ENCODE results near the gene DLG2. TPM values are rescaled to one million over a fixed set of nuclear protein-coding genes. Genes with fewer than 3 reads are reported as not detected.
"Not testable (repeated sequence)": the region's sequence is repeated elsewhere in the genome, so short reads cannot be mapped to it uniquely, and the experiment has no call there.

The DLG2 gene
- total and polyA plus RNA-seq, 4 donors: 1.3 to 23.3 (median 10.9) TPM

DNA sequence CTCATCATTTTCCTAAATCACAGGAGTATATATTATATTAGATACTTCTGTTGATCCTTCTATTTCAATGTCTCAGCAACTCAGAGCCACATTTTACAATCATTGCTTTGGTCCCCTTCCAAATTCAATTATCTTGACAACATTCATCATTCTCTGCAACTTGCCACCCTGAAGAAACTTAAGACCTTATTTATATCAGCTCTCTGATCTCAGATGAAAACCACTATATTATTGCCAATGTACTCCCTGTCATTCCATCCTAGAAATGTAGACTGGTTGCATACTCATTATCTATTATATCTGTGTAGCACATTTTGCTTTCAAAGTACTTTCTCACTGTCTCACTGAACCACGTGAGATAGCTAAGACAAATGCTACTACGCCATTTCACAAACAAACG is 379.3 kb downstream of the DLG2 start:
- WGBS, 2 donors: 85 to 86% methylated on average over 3 of the region's 3 CpGs
- DNase-seq (no peak), ATAC-seq (ENCODE audit: low FRiP score) (no peak)
- intact Hi-C loops (cut with DNase I): no loop called here
- no peaks in the 10 kb centered on the region for H3K9me3 ChIP-seq (ENCODE audit: control insufficient read depth, low read length)
- no peaks in the 10 kb centered on the region for H3K4me1 ChIP-seq (ENCODE audit: control insufficient read depth in 1 of 2, insufficient read depth in 2 of 2, low read length in 2 of 2)
- H3K27me3 ChIP-seq (ENCODE audit: control insufficient read depth in 1 of 2, insufficient read depth in 2 of 2, low read length in 1 of 2): no peaks in the 10 kb centered on the region
- no peaks in the 10 kb centered on the region for H3K36me3 ChIP-seq (ENCODE audit: control insufficient read depth in 1 of 2, insufficient read depth in 2 of 2, low read length in 1 of 2)
- no peak overlapping the region for H3K27ac ChIP-seq (ENCODE audit: low read depth in 1 of 2, low read length in 2 of 2)
- H3K4me3 ChIP-seq (ENCODE audit: low read length in 2 of 2): no peak overlapping the region

DNA sequence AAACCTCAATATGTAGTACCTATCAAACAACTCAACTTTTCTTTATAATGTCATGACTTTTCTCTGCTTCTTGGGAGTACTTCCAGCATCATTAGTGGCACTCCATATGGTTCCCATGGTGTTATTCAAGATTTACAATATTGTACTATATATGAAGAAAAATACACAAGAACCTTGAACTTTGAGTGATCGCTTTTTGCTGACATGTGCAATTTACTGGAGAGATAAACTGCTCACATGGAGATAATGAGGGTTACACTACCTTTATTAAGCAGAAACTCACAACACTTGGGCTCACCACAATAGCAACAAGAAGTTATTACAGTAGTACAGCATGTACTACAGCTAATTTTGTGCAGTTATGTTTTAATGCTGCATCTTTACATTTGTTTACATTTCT is 388.2 kb downstream of the DLG2 start:
- no peak overlapping the region for H3K27ac ChIP-seq (ENCODE audit: low read depth in 1 of 2, low read length in 2 of 2)
- ATAC-seq (ENCODE audit: low FRiP score): no peak
- no peaks in the 10 kb centered on the region for H3K27me3 ChIP-seq (ENCODE audit: control insufficient read depth in 1 of 2, insufficient read depth in 2 of 2, low read length in 1 of 2)
- WGBS, 2 donors: 81 to 82% methylated on average over 1 of the region's 1 CpG
- H3K4me1 ChIP-seq (ENCODE audit: control insufficient read depth in 1 of 2, insufficient read depth in 2 of 2, low read length in 2 of 2): no peaks in the 10 kb centered on the region
- H3K36me3 ChIP-seq (ENCODE audit: control insufficient read depth in 1 of 2, insufficient read depth in 2 of 2, low read length in 1 of 2): no peaks in the 10 kb centered on the region
- no peak overlapping the region for H3K4me3 ChIP-seq (ENCODE audit: low read length in 2 of 2)
- intact Hi-C loops (cut with DNase I): no loop called here
- no peaks in the 10 kb centered on the region for H3K9me3 ChIP-seq (ENCODE audit: control insufficient read depth, low read length)
- no peak for DNase-seq

DNA sequence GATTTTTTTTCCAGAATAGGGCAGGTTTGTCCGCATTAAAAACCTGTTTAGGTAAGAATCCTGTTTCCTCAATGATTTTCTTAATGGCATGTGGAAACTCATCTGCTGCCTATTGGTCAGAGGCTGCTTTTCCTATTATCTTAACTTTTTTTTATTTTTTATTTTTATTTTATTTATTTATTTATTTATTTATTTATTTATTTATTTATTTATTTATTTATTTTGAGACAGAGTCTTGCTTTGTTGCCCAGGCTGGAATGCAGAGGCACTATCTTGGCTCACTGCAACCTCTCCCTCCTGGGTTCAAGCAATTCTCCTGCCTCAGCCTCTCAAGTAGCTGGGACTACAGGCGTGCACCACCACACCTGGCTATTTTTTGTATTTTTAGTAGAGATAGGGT is 389.1 kb downstream of the DLG2 start:
- H3K4me1 ChIP-seq (ENCODE audit: control insufficient read depth in 1 of 2, insufficient read depth in 2 of 2, low read length in 2 of 2); H3K9me3 ChIP-seq (ENCODE audit: control insufficient read depth, low read length); intact Hi-C loops (cut with DNase I); H3K36me3 ChIP-seq (ENCODE audit: control insufficient read depth in 1 of 2, insufficient read depth in 2 of 2, low read length in 1 of 2); H3K4me3 ChIP-seq (ENCODE audit: low read length in 2 of 2); H3K27me3 ChIP-seq (ENCODE audit: control insufficient read depth in 1 of 2, insufficient read depth in 2 of 2, low read length in 1 of 2); DNase-seq; H3K27ac ChIP-seq (ENCODE audit: low read depth in 1 of 2, low read length in 2 of 2); ATAC-seq (ENCODE audit: low FRiP score): not testable (repeated sequence)
- whole genome bisulfite sequencing, 2 donors: 93 to 95% methylated on average over 2 of the region's 2 CpGs

DNA sequence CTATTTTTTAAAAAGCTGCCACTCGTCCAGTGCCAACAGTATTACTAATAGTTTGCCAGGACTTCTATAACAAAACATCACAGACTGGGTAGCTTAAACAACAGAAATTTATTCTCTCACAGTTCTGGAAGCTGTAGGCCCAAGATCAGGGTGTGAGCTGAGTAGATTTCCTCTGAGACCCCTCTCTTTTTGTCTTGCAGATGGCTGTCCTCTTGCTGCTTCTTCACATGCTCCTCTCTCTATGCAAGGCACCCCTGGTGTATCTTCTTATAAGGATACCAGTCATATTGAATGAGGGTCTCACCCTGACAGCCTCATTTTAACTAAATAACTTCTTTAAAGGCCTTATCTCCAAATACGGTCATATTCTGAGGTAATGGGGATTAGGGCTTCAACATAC is 390.9 kb downstream of the DLG2 start:
- no peaks in the 10 kb centered on the region for H3K27me3 ChIP-seq (ENCODE audit: control insufficient read depth in 1 of 2, insufficient read depth in 2 of 2, low read length in 1 of 2)
- 40% methylated on average over 2 of the region's 2 CpGs for WGBS, 2 donors
- intact Hi-C loops (cut with DNase I): no loop called here

DNA sequence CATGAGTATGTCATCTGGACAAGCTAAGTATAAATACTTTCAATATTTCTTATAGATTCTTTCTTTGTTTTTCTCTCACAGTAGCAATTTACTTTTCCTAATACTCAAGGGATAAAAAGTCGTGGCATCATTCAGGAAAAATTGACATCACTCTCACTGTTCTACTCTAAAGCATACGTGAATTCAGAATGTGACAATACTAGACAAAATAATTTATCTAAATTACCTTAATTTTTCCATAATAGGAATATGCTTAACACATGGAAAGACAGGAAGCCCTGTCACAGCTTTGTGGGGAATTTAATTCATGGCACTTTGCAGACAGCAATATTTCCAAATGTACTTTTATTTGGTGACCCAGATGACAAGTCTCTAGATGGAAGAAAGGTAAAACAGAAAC is 394.6 kb downstream of the DLG2 start:
- H3K36me3 ChIP-seq (ENCODE audit: control insufficient read depth in 1 of 2, insufficient read depth in 2 of 2, low read length in 1 of 2): no peaks in the 10 kb centered on the region
- H3K9me3 ChIP-seq (ENCODE audit: control insufficient read depth, low read length): no peaks in the 10 kb centered on the region
- intact Hi-C loops (cut with DNase I): no loop called here
- WGBS, 2 donors: 49 to 53% methylated on average over 2 of the region's 2 CpGs
- ATAC-seq (ENCODE audit: low FRiP score) (no peak), DNase-seq (no peak)
- H3K27me3 ChIP-seq (ENCODE audit: control insufficient read depth in 1 of 2, insufficient read depth in 2 of 2, low read length in 1 of 2): no peaks in the 10 kb centered on the region
- no peaks in the 10 kb centered on the region for H3K4me1 ChIP-seq (ENCODE audit: control insufficient read depth in 1 of 2, insufficient read depth in 2 of 2, low read length in 2 of 2)
- no peak overlapping the region for H3K27ac ChIP-seq (ENCODE audit: low read depth in 1 of 2, low read length in 2 of 2)
- no peak overlapping the region for H3K4me3 ChIP-seq (ENCODE audit: low read length in 2 of 2)

More for the DNA sequence above, 390.9 kb downstream of the DLG2 start:
- Histone ChIP-seq H3K9me3 (ENCODE audit: control insufficient read depth, low read length) (no peaks in the 10 kb centered on the region), H3K36me3 (ENCODE audit: control insufficient read depth in 1 of 2, insufficient read depth in 2 of 2, low read length in 1 of 2) (no peaks in the 10 kb centered on the region), H3K4me3 (ENCODE audit: low read length in 2 of 2) (no peak overlapping the region), H3K27ac (ENCODE audit: low read depth in 1 of 2, low read length in 2 of 2) (no peak overlapping the region), H3K4me1 (ENCODE audit: control insufficient read depth in 1 of 2, insufficient read depth in 2 of 2, low read length in 2 of 2) (no peaks in the 10 kb centered on the region)
- ATAC-seq (ENCODE audit: low FRiP score) (no peak), DNase-seq (no peak)

DNA sequence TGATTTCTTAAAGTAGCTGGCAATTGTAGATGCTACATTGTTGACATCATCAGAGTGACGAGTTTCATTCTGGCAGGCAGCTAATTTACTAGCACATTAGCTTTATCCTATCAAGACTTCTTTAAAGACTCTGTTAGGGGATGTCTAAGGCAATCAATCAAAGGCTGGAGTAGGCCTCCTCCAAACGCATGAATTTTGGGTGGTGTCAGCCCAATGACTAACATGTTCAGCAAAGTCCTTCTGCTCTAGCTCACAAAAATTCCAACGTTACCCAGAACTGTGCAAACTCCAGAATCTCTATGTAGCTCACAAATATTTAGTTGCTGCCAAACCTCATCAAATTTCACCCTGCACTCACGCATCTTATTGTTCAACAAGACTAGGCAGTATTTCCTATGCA is 395.6 kb downstream of the DLG2 start:
- no peaks in the 10 kb centered on the region for H3K36me3 ChIP-seq (ENCODE audit: control insufficient read depth in 1 of 2, insufficient read depth in 2 of 2, low read length in 1 of 2)
- 58 to 60% methylated on average over 4 of the region's 4 CpGs for WGBS, 2 donors
- H3K27ac ChIP-seq (ENCODE audit: low read depth in 1 of 2, low read length in 2 of 2): no peak overlapping the region
- intact Hi-C loops (cut with DNase I): no loop called here
- H3K27me3 ChIP-seq (ENCODE audit: control insufficient read depth in 1 of 2, insufficient read depth in 2 of 2, low read length in 1 of 2): no peaks in the 10 kb centered on the region
- DNase-seq (no peak), ATAC-seq (ENCODE audit: low FRiP score) (no peak)
- no peaks in the 10 kb centered on the region for H3K4me1 ChIP-seq (ENCODE audit: control insufficient read depth in 1 of 2, insufficient read depth in 2 of 2, low read length in 2 of 2)
- no peak overlapping the region for H3K4me3 ChIP-seq (ENCODE audit: low read length in 2 of 2)
- H3K9me3 ChIP-seq (ENCODE audit: control insufficient read depth, low read length): no peaks in the 10 kb centered on the region

DNA sequence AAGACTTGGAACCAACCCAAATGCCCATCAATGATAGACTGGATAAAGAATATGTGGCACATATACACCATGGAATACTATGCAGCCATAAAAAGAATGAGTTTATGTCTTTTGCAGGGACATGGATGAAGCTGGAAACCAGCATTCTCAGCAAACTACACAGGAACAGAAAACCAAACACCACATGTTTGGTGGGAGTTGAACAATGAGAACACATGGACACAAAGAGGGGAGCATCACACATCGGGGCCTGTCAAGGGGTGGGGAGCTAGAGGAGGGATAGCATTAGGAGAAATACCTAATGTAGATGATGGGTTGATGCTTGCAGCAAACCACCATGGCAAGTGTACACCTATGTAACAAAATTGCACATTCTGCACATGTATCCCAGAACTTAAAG is 397.4 kb downstream of the DLG2 start:
- intact Hi-C loops (cut with DNase I); H3K27me3 ChIP-seq (ENCODE audit: control insufficient read depth in 1 of 2, insufficient read depth in 2 of 2, low read length in 1 of 2); H3K36me3 ChIP-seq (ENCODE audit: control insufficient read depth in 1 of 2, insufficient read depth in 2 of 2, low read length in 1 of 2); DNase-seq; H3K4me3 ChIP-seq (ENCODE audit: low read length in 2 of 2); H3K4me1 ChIP-seq (ENCODE audit: control insufficient read depth in 1 of 2, insufficient read depth in 2 of 2, low read length in 2 of 2); ATAC-seq (ENCODE audit: low FRiP score); H3K9me3 ChIP-seq (ENCODE audit: control insufficient read depth, low read length); H3K27ac ChIP-seq (ENCODE audit: low read depth in 1 of 2, low read length in 2 of 2): not testable (repeated sequence)
- 91 to 100% methylated on average over 1 of the region's 1 CpG for WGBS, 2 donors

DNA sequence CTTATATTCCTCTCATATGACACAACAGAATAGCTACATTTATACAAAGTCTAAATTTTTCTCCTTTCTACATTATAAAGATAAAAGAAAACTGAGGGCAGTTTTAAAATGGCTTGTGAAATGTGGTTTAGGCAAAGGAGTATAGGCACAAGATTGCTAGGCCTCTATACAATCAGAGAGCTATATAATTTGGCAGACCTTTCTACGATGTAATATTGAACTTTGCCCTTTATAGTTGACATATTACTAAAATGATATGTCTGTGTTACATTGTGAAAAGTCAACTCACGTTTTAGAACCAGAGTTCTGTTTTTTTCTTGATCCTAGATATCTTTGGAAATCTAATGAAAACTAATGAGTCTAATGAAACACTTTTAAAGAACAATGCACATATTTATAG is 430.2 kb downstream of the DLG2 start:
- no peaks in the 10 kb centered on the region for H3K27me3 ChIP-seq (ENCODE audit: control insufficient read depth in 1 of 2, insufficient read depth in 2 of 2, low read length in 1 of 2)
- no peak overlapping the region for H3K4me3 ChIP-seq (ENCODE audit: low read length in 2 of 2)
- peaks cover 2% of the 10 kb centered on the region for H3K9me3 ChIP-seq (ENCODE audit: control insufficient read depth, low read length)
- ATAC-seq (ENCODE audit: low FRiP score): no peak
- no peaks in the 10 kb centered on the region for H3K36me3 ChIP-seq (ENCODE audit: control insufficient read depth in 1 of 2, insufficient read depth in 2 of 2, low read length in 1 of 2)
- no peak for DNase-seq
- intact Hi-C loops (cut with DNase I): no loop called here
- no peaks in the 10 kb centered on the region for H3K4me1 ChIP-seq (ENCODE audit: control insufficient read depth in 1 of 2, insufficient read depth in 2 of 2, low read length in 2 of 2)
- WGBS, 2 donors: 31 to 33% methylated on average over 2 of the region's 2 CpGs
- no peak overlapping the region for H3K27ac ChIP-seq (ENCODE audit: low read depth in 1 of 2, low read length in 2 of 2)

DNA sequence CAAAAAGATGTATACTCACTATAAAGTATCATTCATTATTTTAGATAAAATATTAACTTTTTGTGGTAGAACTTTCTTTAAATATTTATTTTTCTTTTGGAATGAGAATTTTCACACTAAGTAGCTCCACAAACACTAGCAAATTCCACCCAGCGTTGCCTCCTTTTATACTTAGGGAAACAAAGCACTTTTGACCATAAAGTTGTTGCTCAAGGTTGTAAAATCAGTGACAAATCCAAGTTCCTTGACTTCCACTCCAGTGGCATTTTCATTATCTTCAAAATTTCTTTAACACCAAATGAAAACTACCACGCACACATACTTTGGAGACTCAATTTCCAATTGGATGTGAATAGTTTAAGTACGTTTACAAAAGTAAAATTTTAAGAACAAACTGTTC is 431.2 kb downstream of the DLG2 start:
- no peak overlapping the region for H3K27ac ChIP-seq (ENCODE audit: low read depth in 1 of 2, low read length in 2 of 2)
- no peaks in the 10 kb centered on the region for H3K36me3 ChIP-seq (ENCODE audit: control insufficient read depth in 1 of 2, insufficient read depth in 2 of 2, low read length in 1 of 2)
- ATAC-seq (ENCODE audit: low FRiP score) (no peak), DNase-seq (no peak)
- H3K4me1 ChIP-seq (ENCODE audit: control insufficient read depth in 1 of 2, insufficient read depth in 2 of 2, low read length in 2 of 2): no peaks in the 10 kb centered on the region
- no peak overlapping the region for H3K4me3 ChIP-seq (ENCODE audit: low read length in 2 of 2)
- 84 to 85% methylated on average over 3 of the region's 3 CpGs for WGBS, 2 donors
- H3K9me3 ChIP-seq (ENCODE audit: control insufficient read depth, low read length): no peaks in the 10 kb centered on the region
- H3K27me3 ChIP-seq (ENCODE audit: control insufficient read depth in 1 of 2, insufficient read depth in 2 of 2, low read length in 1 of 2): no peaks in the 10 kb centered on the region
- intact Hi-C loops (cut with DNase I): no loop called here

All from aorta (tissue), 5 donors.